WTC11 (cell line): ENCODE results near the gene KBTBD13. TPM values are rescaled to one million over a fixed set of nuclear protein-coding genes. Genes with fewer than 3 reads are reported as not detected.

Experiments used
- ATAC-seq: fragments of 200-7000 bp; cut with Tn5 transposase; 2 replicates; pipeline ENCODE4 v1.10.0; 2021; ENCODE audit warnings: mild to moderate bottlenecking, moderate library complexity
- CTCF ChIA-PET: fragments of 300-600 bp; sonication (Branson Sonifier 250); formaldehyde crosslinking; loops from one replicate; lab custom pipeline; 2021; ENCODE audit warnings: antibody characterized with exemption; lab: Charles Lee
- POLR2A ChIA-PET: fragments of 350-600 bp; sonication (Branson Sonifier 250); formaldehyde crosslinking; loops from one replicate; lab custom pipeline; 2021; ENCODE audit warnings: antibody characterized with exemption; lab: Charles Lee
- DNase-seq: peaks from one replicate; pipeline ENCODE4 v3.0.0; 2021; ENCODE audit warnings: low spot score
- H3K27ac Mint-ChIP-seq: 2 replicates; pipeline ENCODE4 v1.8.0; 2021; ENCODE audit warnings: mixed read lengths
- H3K27me3 Mint-ChIP-seq: 2 replicates; pipeline ENCODE4 v1.8.0; 2021; ENCODE audit warnings: low read depth, mild to moderate bottlenecking, moderate library complexity, mixed read lengths
- H3K36me3 Mint-ChIP-seq: 2 replicates; pipeline ENCODE4 v1.8.0; 2021; ENCODE audit warnings: mixed read lengths
- H3K4me1 Mint-ChIP-seq: 2 replicates; pipeline ENCODE4 v1.8.0; 2022; ENCODE audit warnings: mixed read lengths
- H3K4me3 Mint-ChIP-seq: 2 replicates; pipeline ENCODE4 v1.8.0; 2021; ENCODE audit warnings: mild to moderate bottlenecking, moderate library complexity, mixed read lengths
- H3K9me3 Mint-ChIP-seq: 2 replicates; pipeline ENCODE4 v1.8.0; 2021; ENCODE audit warnings: mixed read lengths
- EMX1 ChIP-seq: fragments of 250-450 bp; sonication (Bioruptor Pico); IDR thresholded peaks from 2 replicates; pipeline ENCODE4 v1.8.0; 2021; ENCODE audit warnings: mild to moderate bottlenecking
- FOXK1 ChIP-seq: sonication (generic); formaldehyde crosslinking; IDR thresholded peaks from 2 replicates; pipeline ENCODE4 v1.8.0; 2022; ENCODE audit warnings: mild to moderate bottlenecking, moderate library complexity, missing genetic modification reagents
- GABPB1 ChIP-seq: sonication (generic); formaldehyde crosslinking; IDR thresholded peaks from 2 replicates; pipeline ENCODE4 v1.8.1; 2023; ENCODE audit warnings: mild to moderate bottlenecking, missing genetic modification reagents
- JAZF1 ChIP-seq: fragments of 250-450 bp; sonication (Bioruptor Pico); IDR thresholded peaks from 2 replicates; pipeline ENCODE4 v1.9.0; 2021; ENCODE audit warnings: moderate library complexity, mild to moderate bottlenecking, inconsistent platforms
- KAT7 ChIP-seq: sonication (generic); formaldehyde crosslinking; IDR thresholded peaks from 2 replicates; pipeline ENCODE4 v1.8.1; 2023; ENCODE audit warnings: missing genetic modification reagents, mild to moderate bottlenecking, borderline replicate concordance
- PRRX2 ChIP-seq: fragments of 250-450 bp; sonication (Bioruptor Pico); IDR thresholded peaks from 2 replicates; pipeline ENCODE4 v1.8.0; 2021; ENCODE audit warnings: mild to moderate bottlenecking
- RORB ChIP-seq: fragments of 250-450 bp; sonication (Bioruptor Pico); IDR thresholded peaks from 2 replicates; pipeline ENCODE4 v1.9.0; 2021; ENCODE audit warnings: mild to moderate bottlenecking
- SMAD3 ChIP-seq: sonication (generic); formaldehyde crosslinking; IDR thresholded peaks from 2 replicates; pipeline ENCODE4 v1.8.0; 2022; ENCODE audit warnings: missing genetic modification reagents, mild to moderate bottlenecking, borderline replicate concordance
- TEAD1 ChIP-seq: sonication (generic); formaldehyde crosslinking; IDR thresholded peaks from 2 replicates; pipeline ENCODE4 v1.8.0; 2022; ENCODE audit warnings: mild to moderate bottlenecking, missing genetic modification reagents
- ZNF219 ChIP-seq: sonication (generic); formaldehyde crosslinking; IDR thresholded peaks from 2 replicates; pipeline ENCODE4 v1.8.0; 2023; ENCODE audit warnings: missing genetic modification reagents, mild to moderate bottlenecking, borderline replicate concordance
- ZNF232 ChIP-seq: sonication (generic); formaldehyde crosslinking; IDR thresholded peaks from 2 replicates; pipeline ENCODE4 v1.8.0; 2022; ENCODE audit warnings: mild to moderate bottlenecking, missing genetic modification reagents
- ZNF317 ChIP-seq: sonication (generic); formaldehyde crosslinking; IDR thresholded peaks from 2 replicates; pipeline ENCODE4 v1.8.1; 2023; ENCODE audit warnings: low read depth, mild to moderate bottlenecking, moderate library complexity, missing genetic modification reagents, borderline replicate concordance
- total RNA-seq: library from RNA; stranded (reverse); gene quantifications from 3 replicates; pipeline ENCODE4 v1.2.3, GENCODE V29; 2021
- TF ChIP-seq, protein P1 (sequence below): sonication (generic); formaldehyde crosslinking; IDR thresholded peaks from 2 replicates; pipeline ENCODE4 v1.8.0; 2022; ENCODE audit warnings: missing genetic modification reagents
- TF ChIP-seq, protein P2 (sequence below): sonication (generic); formaldehyde crosslinking; IDR thresholded peaks from 2 replicates; pipeline ENCODE4 v1.8.1; 2023; ENCODE audit warnings: mild to moderate bottlenecking, missing genetic modification reagents, moderate library complexity
- TF ChIP-seq, protein P3 (sequence below): sonication (generic); formaldehyde crosslinking; IDR thresholded peaks from 2 replicates; pipeline ENCODE4 v1.8.1; 2023; ENCODE audit warnings: mild to moderate bottlenecking, missing genetic modification reagents
- TF ChIP-seq, protein P4 (sequence below): fragments of 250-450 bp; sonication (Bioruptor Pico); IDR thresholded peaks from 2 replicates; pipeline ENCODE4 v2.1.2; 2022; ENCODE audit warnings: mild to moderate bottlenecking, moderate library complexity
- TF ChIP-seq, protein P5 (sequence below): sonication (generic); formaldehyde crosslinking; IDR thresholded peaks from 2 replicates; pipeline ENCODE4 v1.8.1; 2023; ENCODE audit warnings: mild to moderate bottlenecking, moderate library complexity, missing genetic modification reagents
- TF ChIP-seq, protein P6 (sequence below): sonication (generic); formaldehyde crosslinking; IDR thresholded peaks from 2 replicates; pipeline ENCODE4 v1.8.0; 2022; ENCODE audit warnings: mild to moderate bottlenecking, missing genetic modification reagents
- TF ChIP-seq, protein P7 (sequence below): sonication (generic); formaldehyde crosslinking; IDR thresholded peaks from 2 replicates; pipeline ENCODE4 v1.8.0; 2023; ENCODE audit warnings: mild to moderate bottlenecking, missing genetic modification reagents
- TF ChIP-seq, protein P8 (sequence below): sonication (generic); formaldehyde crosslinking; IDR thresholded peaks from 2 replicates; pipeline ENCODE4 v1.8.1; 2022; ENCODE audit warnings: mild to moderate bottlenecking, moderate library complexity, missing genetic modification reagents

Gene KBTBD13
- total RNA-seq, 1 experiment from 2014 or later = not detected

DNA sequence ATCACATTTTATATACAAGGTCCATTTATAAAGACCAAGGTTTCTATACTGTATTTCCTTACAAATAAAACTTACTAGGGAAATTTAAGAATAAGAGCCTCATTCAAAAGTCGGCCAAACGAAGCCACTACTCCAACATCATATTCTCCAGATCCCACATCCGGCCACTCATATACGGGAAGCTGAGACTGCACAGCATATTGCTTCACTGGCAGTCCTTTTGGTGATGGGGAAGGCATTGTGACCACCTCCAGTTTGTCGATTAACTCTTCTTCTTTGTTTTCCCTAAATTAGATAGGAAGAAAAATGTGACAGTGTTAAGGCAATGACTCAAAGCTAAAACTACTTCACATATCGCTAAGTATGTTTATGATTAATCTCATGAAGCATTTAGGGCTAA lies 49.8 kb upstream of the KBTBD13 start (continued):
- TF ChIP-seq SMAD3 (CRISPR knock-in tag) (no peak), JAZF1 (CRISPR knock-in tag) (no peak)
- TF ChIP-seq, protein P1, sequence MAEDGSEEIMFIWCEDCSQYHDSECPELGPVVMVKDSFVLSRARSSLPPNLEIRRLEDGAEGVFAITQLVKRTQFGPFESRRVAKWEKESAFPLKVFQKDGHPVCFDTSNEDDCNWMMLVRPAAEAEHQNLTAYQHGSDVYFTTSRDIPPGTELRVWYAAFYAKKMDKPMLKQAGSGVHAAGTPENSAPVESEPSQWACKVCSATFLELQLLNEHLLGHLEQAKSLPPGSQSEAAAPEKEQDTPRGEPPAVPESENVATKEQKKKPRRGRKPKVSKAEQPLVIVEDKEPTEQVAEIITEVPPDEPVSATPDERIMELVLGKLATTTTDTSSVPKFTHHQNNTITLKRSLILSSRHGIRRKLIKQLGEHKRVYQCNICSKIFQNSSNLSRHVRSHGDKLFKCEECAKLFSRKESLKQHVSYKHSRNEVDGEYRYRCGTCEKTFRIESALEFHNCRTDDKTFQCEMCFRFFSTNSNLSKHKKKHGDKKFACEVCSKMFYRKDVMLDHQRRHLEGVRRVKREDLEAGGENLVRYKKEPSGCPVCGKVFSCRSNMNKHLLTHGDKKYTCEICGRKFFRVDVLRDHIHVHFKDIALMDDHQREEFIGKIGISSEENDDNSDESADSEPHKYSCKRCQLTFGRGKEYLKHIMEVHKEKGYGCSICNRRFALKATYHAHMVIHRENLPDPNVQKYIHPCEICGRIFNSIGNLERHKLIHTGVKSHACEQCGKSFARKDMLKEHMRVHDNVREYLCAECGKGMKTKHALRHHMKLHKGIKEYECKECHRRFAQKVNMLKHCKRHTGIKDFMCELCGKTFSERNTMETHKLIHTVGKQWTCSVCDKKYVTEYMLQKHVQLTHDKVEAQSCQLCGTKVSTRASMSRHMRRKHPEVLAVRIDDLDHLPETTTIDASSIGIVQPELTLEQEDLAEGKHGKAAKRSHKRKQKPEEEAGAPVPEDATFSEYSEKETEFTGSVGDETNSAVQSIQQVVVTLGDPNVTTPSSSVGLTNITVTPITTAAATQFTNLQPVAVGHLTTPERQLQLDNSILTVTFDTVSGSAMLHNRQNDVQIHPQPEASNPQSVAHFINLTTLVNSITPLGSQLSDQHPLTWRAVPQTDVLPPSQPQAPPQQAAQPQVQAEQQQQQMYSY (CRISPR knock-in tag) = no peak

DNA sequence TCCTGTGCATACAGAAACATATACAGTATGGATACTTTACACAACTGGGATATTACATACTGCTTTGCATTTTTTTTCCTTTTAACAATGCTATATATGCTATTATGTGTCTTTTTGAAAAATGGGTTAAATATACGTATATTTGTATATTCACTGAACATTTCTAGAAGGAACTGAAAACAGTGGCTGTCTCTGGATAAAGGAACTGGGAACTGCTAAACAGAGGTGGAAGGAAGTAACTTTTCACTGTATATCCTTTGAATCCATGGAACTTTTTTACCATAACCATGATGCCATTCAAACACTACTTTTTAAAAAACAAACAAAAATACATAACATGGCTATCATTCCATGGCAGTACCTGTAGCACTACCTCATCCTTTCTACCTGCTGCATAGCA lies 49.0 kb upstream of the KBTBD13 start:
- TF ChIP-seq, protein P2, sequence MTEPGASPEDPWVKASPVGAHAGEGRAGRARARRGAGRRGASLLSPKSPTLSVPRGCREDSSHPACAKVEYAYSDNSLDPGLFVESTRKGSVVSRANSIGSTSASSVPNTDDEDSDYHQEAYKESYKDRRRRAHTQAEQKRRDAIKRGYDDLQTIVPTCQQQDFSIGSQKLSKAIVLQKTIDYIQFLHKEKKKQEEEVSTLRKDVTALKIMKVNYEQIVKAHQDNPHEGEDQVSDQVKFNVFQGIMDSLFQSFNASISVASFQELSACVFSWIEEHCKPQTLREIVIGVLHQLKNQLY (CRISPR knock-in tag) = no peak
- no peak for TF ChIP-seq ZNF232 (CRISPR knock-in tag)
- TF ChIP-seq, protein P3, sequence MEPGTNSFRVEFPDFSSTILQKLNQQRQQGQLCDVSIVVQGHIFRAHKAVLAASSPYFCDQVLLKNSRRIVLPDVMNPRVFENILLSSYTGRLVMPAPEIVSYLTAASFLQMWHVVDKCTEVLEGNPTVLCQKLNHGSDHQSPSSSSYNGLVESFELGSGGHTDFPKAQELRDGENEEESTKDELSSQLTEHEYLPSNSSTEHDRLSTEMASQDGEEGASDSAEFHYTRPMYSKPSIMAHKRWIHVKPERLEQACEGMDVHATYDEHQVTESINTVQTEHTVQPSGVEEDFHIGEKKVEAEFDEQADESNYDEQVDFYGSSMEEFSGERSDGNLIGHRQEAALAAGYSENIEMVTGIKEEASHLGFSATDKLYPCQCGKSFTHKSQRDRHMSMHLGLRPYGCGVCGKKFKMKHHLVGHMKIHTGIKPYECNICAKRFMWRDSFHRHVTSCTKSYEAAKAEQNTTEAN (CRISPR knock-in tag) = no peak
- TF ChIP-seq ZNF317 (CRISPR knock-in tag) = no peak
- no peak for TF ChIP-seq KAT7 (CRISPR knock-in tag)
- TF ChIP-seq RORB (CRISPR knock-in tag) = no peak
- TF ChIP-seq EMX1 (CRISPR knock-in tag) = no peak
- TF ChIP-seq, protein P4, sequence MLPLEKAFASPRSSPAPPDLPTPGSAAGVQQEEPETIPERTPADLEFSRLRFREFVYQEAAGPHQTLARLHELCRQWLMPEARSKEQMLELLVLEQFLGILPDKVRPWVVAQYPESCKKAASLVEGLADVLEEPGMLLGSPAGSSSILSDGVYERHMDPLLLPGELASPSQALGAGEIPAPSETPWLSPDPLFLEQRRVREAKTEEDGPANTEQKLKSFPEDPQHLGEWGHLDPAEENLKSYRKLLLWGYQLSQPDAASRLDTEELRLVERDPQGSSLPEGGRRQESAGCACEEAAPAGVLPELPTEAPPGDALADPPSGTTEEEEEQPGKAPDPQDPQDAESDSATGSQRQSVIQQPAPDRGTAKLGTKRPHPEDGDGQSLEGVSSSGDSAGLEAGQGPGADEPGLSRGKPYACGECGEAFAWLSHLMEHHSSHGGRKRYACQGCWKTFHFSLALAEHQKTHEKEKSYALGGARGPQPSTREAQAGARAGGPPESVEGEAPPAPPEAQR (CRISPR knock-in tag) = no peak
- TF ChIP-seq, protein P5, sequence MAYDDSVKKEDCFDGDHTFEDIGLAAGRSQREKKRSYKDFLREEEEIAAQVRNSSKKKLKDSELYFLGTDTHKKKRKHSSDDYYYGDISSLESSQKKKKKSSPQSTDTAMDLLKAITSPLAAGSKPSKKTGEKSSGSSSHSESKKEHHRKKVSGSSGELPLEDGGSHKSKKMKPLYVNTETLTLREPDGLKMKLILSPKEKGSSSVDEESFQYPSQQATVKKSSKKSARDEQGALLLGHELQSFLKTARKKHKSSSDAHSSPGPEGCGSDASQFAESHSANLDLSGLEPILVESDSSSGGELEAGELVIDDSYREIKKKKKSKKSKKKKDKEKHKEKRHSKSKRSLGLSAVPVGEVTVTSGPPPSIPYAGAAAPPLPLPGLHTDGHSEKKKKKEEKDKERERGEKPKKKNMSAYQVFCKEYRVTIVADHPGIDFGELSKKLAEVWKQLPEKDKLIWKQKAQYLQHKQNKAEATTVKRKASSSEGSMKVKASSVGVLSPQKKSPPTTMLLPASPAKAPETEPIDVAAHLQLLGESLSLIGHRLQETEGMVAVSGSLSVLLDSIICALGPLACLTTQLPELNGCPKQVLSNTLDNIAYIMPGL = no peak
- Mint-ChIP-seq H3K9me3 (no peaks in the 10 kb centered on the region), H3K27ac (no peak overlapping the region), H3K27me3 (peaks cover 6% of the 10 kb centered on the region), H3K4me1 (peaks cover 18% of the 10 kb centered on the region), H3K4me3 (peak overlapping the region; percentile 75), H3K36me3 (peaks cover 8% of the 10 kb centered on the region)
- DNase-seq (no peak), ATAC-seq (no peak)
- ChIA-PET POLR2A (no interaction called here), CTCF (interaction anchor here (0.5 to 1.5 kb wide), 4 partner anchors 39 to 74 kb away, joined by 3 to 4 read pairs (median 4); no protein-coding TSS in a partner anchor)

DNA sequence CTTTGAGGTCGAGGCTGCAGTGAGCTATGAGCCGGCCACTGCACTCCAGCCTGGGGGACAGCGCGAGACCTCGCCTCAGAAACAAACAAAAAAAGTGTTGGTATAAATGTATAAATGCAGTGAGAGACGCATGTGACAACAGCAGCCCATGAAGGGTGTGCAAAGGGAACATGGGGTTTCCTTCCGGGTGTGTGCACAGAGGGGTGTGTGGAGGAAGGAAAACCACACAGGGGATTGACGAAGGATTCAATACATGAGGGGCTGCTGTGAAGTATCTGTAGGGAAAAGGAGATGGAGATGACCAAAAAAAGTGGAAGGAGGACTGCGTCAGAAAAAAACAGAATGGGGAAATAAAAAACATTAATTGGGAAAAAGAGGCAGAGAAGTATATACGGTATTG lies 48.2 kb upstream of the KBTBD13 start:
- ATAC-seq = no peak
- TF ChIP-seq, protein P6, sequence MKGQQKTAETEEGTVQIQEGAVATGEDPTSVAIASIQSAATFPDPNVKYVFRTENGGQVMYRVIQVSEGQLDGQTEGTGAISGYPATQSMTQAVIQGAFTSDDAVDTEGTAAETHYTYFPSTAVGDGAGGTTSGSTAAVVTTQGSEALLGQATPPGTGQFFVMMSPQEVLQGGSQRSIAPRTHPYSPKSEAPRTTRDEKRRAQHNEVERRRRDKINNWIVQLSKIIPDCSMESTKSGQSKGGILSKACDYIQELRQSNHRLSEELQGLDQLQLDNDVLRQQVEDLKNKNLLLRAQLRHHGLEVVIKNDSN = no peak
- TF ChIP-seq GABPB1 (CRISPR knock-in tag) (no peak), TEAD1 (CRISPR knock-in tag) (no peak), PRRX2 (no peak), FOXK1 (CRISPR knock-in tag) (no peak), ZNF219 (CRISPR knock-in tag) (no peak), KAT7 (CRISPR knock-in tag) (no peak)
- TF ChIP-seq, protein P7, sequence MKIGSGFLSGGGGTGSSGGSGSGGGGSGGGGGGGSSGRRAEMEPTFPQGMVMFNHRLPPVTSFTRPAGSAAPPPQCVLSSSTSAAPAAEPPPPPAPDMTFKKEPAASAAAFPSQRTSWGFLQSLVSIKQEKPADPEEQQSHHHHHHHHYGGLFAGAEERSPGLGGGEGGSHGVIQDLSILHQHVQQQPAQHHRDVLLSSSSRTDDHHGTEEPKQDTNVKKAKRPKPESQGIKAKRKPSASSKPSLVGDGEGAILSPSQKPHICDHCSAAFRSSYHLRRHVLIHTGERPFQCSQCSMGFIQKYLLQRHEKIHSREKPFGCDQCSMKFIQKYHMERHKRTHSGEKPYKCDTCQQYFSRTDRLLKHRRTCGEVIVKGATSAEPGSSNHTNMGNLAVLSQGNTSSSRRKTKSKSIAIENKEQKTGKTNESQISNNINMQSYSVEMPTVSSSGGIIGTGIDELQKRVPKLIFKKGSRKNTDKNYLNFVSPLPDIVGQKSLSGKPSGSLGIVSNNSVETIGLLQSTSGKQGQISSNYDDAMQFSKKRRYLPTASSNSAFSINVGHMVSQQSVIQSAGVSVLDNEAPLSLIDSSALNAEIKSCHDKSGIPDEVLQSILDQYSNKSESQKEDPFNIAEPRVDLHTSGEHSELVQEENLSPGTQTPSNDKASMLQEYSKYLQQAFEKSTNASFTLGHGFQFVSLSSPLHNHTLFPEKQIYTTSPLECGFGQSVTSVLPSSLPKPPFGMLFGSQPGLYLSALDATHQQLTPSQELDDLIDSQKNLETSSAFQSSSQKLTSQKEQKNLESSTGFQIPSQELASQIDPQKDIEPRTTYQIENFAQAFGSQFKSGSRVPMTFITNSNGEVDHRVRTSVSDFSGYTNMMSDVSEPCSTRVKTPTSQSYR = no peak
- TF ChIP-seq, protein P8, sequence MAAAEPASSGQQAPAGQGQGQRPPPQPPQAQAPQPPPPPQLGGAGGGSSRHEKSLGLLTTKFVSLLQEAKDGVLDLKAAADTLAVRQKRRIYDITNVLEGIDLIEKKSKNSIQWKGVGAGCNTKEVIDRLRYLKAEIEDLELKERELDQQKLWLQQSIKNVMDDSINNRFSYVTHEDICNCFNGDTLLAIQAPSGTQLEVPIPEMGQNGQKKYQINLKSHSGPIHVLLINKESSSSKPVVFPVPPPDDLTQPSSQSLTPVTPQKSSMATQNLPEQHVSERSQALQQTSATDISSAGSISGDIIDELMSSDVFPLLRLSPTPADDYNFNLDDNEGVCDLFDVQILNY (CRISPR knock-in tag) = no peak

More for the DNA sequence above, 48.2 kb upstream of the KBTBD13 start:
- H3K9me3 Mint-ChIP-seq = no peaks in the 10 kb centered on the region
- H3K36me3 Mint-ChIP-seq = peaks cover 8% of the 10 kb centered on the region
- POLR2A ChIA-PET = no interaction called here
- H3K4me3 Mint-ChIP-seq = peak overlapping the region; percentile 75
- no peak for DNase-seq
- H3K27ac Mint-ChIP-seq = no peak overlapping the region
- H3K27me3 Mint-ChIP-seq = peaks cover 6% of the 10 kb centered on the region
- peaks cover 22% of the 10 kb centered on the region for H3K4me1 Mint-ChIP-seq
- CTCF ChIA-PET = interaction anchor here (0.5 to 1.5 kb wide), 2 partner anchors 39 to 49 kb away, joined by 3 to 4 read pairs; no protein-coding TSS in a partner anchor
